ENCODE measurements around the gene ELOB.

GRCh38 chr16:2787961-2788360 lies 10.9 kb upstream of the ELOB start:
- TF ChIP-seq, protein P1, sequence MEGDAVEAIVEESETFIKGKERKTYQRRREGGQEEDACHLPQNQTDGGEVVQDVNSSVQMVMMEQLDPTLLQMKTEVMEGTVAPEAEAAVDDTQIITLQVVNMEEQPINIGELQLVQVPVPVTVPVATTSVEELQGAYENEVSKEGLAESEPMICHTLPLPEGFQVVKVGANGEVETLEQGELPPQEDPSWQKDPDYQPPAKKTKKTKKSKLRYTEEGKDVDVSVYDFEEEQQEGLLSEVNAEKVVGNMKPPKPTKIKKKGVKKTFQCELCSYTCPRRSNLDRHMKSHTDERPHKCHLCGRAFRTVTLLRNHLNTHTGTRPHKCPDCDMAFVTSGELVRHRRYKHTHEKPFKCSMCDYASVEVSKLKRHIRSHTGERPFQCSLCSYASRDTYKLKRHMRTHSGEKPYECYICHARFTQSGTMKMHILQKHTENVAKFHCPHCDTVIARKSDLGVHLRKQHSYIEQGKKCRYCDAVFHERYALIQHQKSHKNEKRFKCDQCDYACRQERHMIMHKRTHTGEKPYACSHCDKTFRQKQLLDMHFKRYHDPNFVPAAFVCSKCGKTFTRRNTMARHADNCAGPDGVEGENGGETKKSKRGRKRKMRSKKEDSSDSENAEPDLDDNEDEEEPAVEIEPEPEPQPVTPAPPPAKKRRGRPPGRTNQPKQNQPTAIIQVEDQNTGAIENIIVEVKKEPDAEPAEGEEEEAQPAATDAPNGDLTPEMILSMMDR (IDR thresholded peaks at IDR 0.05 in 4 of 5, conservative IDR thresholded peaks at IDR 0.05 in 1 of 5): no peak
- no peak for TF ChIP-seq POLR2A (IDR thresholded peaks at IDR 0.05)
